DND-41 (cell line): ENCODE results near the gene CCN2.

Experiments used
- ATAC-seq: fragments of 200-7000 bp; cut with Tn5 transposase; 3 replicates; pipeline ENCODE4 v1.9.1; 2021; ENCODE audit warnings: low read depth; ENCODE audit not compliant: insufficient read depth
- DNase-seq: peaks from one replicate; pipeline ENCODE4 v3.0.0-alpha.2; 2020
- H2AFZ ChIP-seq: 2 replicates; pipeline ENCODE4 v1.6.0; 2012; ENCODE audit warnings: low read depth, low read length
- H3K27ac ChIP-seq: 2 replicates; pipeline ENCODE4 v1.5.1; 2012; ENCODE audit warnings: low read length, inconsistent platforms
- H3K27me3 ChIP-seq: fragments of 200-600 bp; sonication (generic); 2 replicates; pipeline ENCODE4 v1.6.0; 2012; ENCODE audit warnings: low read length, mild to moderate bottlenecking, inconsistent platforms; ENCODE audit not compliant: insufficient read depth, poor library complexity
- H3K36me3 ChIP-seq: 2 replicates; pipeline ENCODE4 v1.5.1; 2012; ENCODE audit warnings: low read length, inconsistent platforms; ENCODE audit not compliant: insufficient read depth
- H3K4me1 ChIP-seq: 2 replicates; pipeline ENCODE4 v1.5.1; 2012; ENCODE audit warnings: mild to moderate bottlenecking, low read length; ENCODE audit not compliant: insufficient read depth
- H3K4me2 ChIP-seq: 2 replicates; pipeline ENCODE4 v1.6.0; 2012; ENCODE audit warnings: mild to moderate bottlenecking, moderate library complexity, low read length, inconsistent platforms; ENCODE audit not compliant: insufficient read depth
- H3K4me3 ChIP-seq, 2 experiments: fragments of 200-600 bp in 1 of 2; shearing (Covaris generic) in 1 of 2; 2 replicates each; pipeline ENCODE4 v1.5.1; 2012 to 2016; ENCODE audit warnings: inconsistent platforms in 2 of 2, low read length in 2 of 2, mild to moderate bottlenecking in 2 of 2, low read depth in 1 of 2, moderate library complexity in 1 of 2
- H3K79me2 ChIP-seq: 2 replicates; pipeline ENCODE4 v1.6.0; 2012; ENCODE audit warnings: low read length, inconsistent platforms; ENCODE audit not compliant: insufficient read depth
- H3K9ac ChIP-seq: 2 replicates; pipeline ENCODE4 v1.6.0; 2012; ENCODE audit warnings: low read depth, mild to moderate bottlenecking, inconsistent platforms, low read length, moderate library complexity
- H3K9me3 ChIP-seq: 2 replicates; pipeline ENCODE4 v1.5.1; 2012; ENCODE audit warnings: low read length, moderate library complexity, mild to moderate bottlenecking, inconsistent platforms; ENCODE audit not compliant: insufficient read depth, severe bottlenecking
- H4K20me1 ChIP-seq: 2 replicates; pipeline ENCODE4 v1.6.0; 2012; ENCODE audit warnings: low read length; ENCODE audit not compliant: insufficient read depth
- CTCF ChIP-seq: IDR thresholded peaks from 2 replicates; pipeline ENCODE4 v1.5.1; 2012; ENCODE audit warnings: borderline replicate concordance, low read length, moderate library complexity, mild to moderate bottlenecking; ENCODE audit not compliant: poor library complexity, severe bottlenecking; ENCODE audit errors: extremely low read depth
- EZH2 ChIP-seq: IDR thresholded peaks from 3 replicates; pipeline ENCODE4 v1.6.1; 2012; ENCODE audit warnings: borderline replicate concordance, low read depth, mild to moderate bottlenecking, moderate library complexity, low read length, inconsistent platforms; ENCODE audit not compliant: severe bottlenecking

Gene CCN2

GRCh38 chr6:131950767-131951575 is at the start of gene CCN2:
Gene CCN2, minus strand, starts transcription at chr6:131951372. Its CDS starts 200 bp downstream, at chr6:131951172.
- no peak within 1 kb of the TSS for H2AFZ ChIP-seq
- no peak for TF ChIP-seq CTCF
- TF ChIP-seq EZH2, result no peak
- H3K36me3 ChIP-seq, result no peaks in the 10 kb centered on the region
- no peaks in the 10 kb centered on the region for H3K27me3 ChIP-seq
- H3K9ac ChIP-seq, result no peak within 1 kb of the TSS
- ATAC-seq (no peak), DNase-seq (no peak)
- no peaks in the 10 kb centered on the region for H4K20me1 ChIP-seq
- H3K79me2 ChIP-seq, result no peaks in the 10 kb centered on the region
- no peak within 1 kb of the TSS for H3K4me3 ChIP-seq
- H3K27ac ChIP-seq, result no peak within 1 kb of the TSS
- no peaks in the 10 kb centered on the region for H3K4me1 ChIP-seq
- no peak within 1 kb of the TSS for H3K4me2 ChIP-seq
- no peaks in the 10 kb centered on the region for H3K9me3 ChIP-seq

GRCh38 chr6:132000296-132000695 is 49.1 kb upstream of the CCN2 start:
- Histone ChIP-seq H3K4me2 (no peak overlapping the region), H3K9ac (no peak overlapping the region), H3K27ac (no peak overlapping the region), H3K9me3 (no peaks in the 10 kb centered on the region), H2AFZ (no peak overlapping the region), H3K27me3 (no peaks in the 10 kb centered on the region), H3K4me1 (no peaks in the 10 kb centered on the region), H3K36me3 (no peaks in the 10 kb centered on the region), H4K20me1 (no peaks in the 10 kb centered on the region), H3K4me3 (no peak overlapping the region), H3K79me2 (no peaks in the 10 kb centered on the region)
- DNase-seq (no peak), ATAC-seq (no peak)
- TF ChIP-seq CTCF (no peak), EZH2 (no peak)

GRCh38 chr6:131999545-132000146 is 48.5 kb upstream of the CCN2 start:
- Histone ChIP-seq H3K36me3 (no peaks in the 10 kb centered on the region), H3K27me3 (no peaks in the 10 kb centered on the region), H3K4me3 (no peak overlapping the region), H3K27ac (no peak overlapping the region), H3K9ac (no peak overlapping the region), H4K20me1 (no peaks in the 10 kb centered on the region), H3K9me3 (no peaks in the 10 kb centered on the region), H3K79me2 (no peaks in the 10 kb centered on the region), H3K4me2 (no peak overlapping the region), H3K4me1 (no peaks in the 10 kb centered on the region), H2AFZ (no peak overlapping the region)
- ATAC-seq, result no peak
- no peak for DNase-seq
- TF ChIP-seq EZH2, result no peak

GRCh38 chr6:131998255-131998982 is 47.2 kb upstream of the CCN2 start:
- Histone ChIP-seq H3K4me2 (no peak overlapping the region), H3K9ac (no peak overlapping the region), H3K9me3 (no peaks in the 10 kb centered on the region), H3K36me3 (no peaks in the 10 kb centered on the region), H4K20me1 (no peaks in the 10 kb centered on the region), H3K27ac (no peak overlapping the region), H3K4me3 (no peak overlapping the region), H3K79me2 (no peaks in the 10 kb centered on the region), H2AFZ (no peak overlapping the region), H3K27me3 (no peaks in the 10 kb centered on the region), H3K4me1 (no peaks in the 10 kb centered on the region)
- TF ChIP-seq CTCF (no peak), EZH2 (no peak)
- ATAC-seq (no peak), DNase-seq (no peak)
